Stimulated activated CD4-positive, alpha-beta T cell treated with anti-CD3 and anti-CD28 coated beads, Interleukin-1b, Interleukin-23, amount 100 ng/mL, for 24 hours (primary cell): ENCODE measurements around the gene SUMF1.
A peak's percentile ranks its signal among the peaks of the same experiment; 100 is the strongest.

Experiments used
- DNase-seq, 4 experiments: peaks; one replicate each; pipeline ENCODE4 v3.0.0-alpha.2; 2020; ENCODE audit warnings: low read depth in 4 of 4, low spot score in 1 of 4

Gene SUMF1

DNA sequence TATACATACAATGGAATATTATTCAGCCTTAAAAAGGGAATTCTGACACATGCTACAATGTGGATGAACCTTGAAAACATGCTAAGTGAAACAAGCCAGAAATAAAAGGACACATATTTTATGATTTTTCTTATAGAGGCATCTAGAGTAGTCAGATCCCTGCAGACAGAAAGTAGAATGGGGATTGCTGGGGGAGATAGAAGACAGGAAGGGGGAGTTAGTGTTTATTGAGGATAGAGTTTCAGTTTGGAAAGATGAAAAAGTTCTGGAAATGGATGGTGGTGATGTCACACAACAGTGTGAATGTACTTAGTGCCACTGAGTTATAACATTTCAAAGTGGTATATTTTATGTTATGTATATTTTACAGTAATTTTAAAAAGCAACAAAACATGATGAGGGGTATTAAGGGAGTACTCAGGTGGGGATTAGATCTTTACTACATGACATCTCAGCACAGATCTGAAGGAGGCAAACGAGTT is 30.8 kb upstream of the SUMF1 start:
- no peak for DNase-seq

DNA sequence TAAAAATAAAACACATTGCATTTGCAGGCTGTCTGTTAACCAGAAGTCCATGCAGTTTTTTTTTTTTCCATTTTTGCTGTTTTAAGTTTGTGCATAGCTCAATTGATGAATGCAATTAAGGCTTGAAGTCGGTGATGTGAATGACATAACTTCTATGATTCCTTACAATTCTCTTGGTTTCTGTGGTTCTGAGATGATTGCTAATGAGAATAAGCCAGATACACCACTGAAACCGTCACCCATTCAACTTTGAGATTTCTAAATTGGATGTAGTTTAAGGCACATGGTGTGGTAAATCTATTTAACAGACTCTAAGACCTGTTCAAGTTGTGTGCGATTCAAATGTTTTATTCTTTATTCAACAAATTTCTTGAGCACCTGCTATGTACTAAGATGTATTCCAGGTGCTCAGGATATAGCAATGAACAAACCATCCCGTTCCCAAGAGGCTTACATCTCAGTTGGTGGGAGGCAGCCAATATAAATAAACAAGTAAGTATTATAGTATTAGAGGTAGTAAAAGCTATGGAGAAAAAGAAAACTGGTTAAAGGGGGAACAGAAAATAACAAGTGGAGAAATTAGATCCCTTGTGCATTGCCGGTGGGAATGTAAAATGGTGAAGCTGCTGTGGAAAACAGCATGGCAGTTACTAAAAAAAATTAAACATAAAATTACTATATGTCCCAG is 30.1 kb upstream of the SUMF1 start:
- DNase-seq: no peak

DNA sequence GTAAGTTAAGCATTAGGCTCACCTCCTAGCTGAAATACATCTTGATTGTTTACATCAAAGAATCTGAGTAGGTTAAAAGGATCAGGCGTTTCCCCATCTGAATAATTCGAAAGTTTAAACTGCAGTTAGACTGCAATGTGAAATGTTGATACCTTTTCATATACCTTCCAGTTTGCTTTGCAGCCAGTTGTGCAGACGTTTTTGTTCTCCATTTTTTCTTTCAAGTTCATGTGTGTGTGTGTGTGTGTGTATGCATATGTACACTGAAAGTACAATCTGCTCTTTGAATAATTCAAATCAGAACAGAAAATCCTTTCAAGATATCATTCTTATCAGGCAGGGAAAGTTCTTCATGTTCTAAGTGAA is 29.0 kb upstream of the SUMF1 start:
- no peak for DNase-seq

DNA sequence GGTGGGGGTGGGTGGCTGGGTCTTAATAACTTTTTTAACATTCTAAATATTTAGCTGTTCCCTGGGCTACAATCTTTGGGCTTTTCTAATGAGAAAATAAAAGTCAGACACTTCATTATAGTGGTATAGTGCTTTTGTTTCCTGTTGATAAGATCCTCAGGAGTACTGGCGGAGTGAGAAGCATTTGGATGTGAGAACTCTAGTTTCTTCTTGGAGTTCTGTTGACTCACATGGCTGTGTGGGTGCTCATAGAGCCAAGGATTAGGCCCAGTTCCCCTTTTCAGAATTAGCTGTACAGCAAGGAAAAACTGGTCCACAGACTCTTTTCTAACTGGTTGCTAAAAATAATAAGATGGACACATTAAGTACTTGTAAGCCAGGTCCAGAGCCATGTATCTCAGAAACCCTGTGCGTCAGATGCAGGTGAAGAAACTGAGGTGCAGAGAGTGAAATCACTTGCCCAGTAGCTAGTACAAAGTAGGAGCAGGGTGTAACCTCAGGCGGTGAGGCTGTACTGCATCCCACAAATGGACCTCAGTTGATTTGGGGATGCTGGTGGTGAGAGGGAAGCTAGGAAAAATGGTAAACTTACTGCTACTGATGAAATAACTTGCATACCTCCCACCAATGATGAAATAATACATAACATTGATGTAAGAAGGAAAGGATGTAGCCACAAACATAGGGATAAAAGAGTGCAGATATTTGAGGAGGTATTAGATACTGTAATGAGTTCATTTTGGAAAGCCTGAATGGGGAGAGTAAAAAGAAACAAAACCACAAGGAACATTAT is 28.4 kb upstream of the SUMF1 start:
- no peak for DNase-seq

DNA sequence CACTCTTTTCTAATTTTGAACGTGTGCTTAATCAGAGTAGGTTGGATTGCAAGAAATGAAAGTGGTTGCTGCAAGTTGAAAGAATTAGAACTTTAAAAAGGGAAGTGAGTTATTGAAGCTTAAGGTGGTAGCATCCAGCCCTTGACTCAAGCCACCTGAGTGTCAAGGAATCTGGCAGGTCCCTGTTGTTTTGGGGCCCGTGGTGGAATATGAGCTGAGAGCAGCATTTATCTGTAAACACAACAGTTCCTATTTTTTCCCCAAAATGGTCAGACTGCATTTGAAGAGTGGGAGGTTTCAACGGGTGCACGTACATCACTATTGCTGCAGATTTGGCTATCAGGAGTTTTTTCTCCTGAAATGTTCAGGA is 27.8 kb upstream of the SUMF1 start:
- DNase-seq: no peak

DNA sequence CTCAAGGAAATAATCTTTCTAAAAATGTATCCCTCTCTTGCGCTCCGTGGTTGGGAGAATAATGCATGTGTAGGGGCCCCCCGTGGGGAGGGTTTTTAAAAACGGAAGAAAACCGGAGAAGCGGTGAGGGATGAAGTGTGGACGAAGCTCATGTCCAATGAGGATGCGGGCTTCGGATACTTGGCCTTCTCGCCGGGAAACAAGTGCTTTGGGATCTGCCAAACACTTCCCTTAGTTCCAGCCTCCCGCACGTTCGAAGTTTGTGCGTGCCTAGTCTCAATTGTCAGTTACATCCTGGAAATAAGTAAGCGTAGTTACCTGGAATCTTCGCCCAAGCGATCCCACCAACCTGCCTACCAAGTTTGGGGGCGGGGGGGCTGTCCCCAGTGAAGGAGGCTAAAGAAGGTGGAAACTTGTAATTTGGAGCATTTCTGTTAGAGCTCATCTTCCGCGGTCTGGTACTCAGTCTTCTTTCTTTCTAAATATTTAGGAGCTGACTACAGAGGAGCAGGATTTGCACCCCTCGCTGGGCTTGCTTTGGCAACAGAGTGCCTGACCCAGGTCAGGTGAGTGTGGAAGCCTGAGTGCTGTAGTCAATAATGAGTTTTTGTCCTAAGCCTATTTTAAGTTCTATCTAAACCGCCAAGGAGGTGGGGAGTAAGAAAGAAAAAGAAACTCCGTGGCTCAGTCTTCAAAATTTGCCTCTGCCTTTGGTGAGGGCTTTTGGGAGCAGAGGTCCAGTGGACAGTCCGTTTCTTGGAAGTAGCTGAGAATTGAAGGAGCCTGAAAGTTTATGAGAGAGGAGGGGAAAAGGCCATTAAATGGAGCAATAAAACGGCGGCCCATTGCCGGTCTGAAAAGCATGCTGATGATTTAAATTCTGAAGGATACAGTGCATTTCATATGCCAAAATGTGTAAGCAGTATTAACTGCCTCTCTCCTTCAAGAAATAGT is 27.1 kb upstream of the SUMF1 start:
- DNase-seq: no peak

DNA sequence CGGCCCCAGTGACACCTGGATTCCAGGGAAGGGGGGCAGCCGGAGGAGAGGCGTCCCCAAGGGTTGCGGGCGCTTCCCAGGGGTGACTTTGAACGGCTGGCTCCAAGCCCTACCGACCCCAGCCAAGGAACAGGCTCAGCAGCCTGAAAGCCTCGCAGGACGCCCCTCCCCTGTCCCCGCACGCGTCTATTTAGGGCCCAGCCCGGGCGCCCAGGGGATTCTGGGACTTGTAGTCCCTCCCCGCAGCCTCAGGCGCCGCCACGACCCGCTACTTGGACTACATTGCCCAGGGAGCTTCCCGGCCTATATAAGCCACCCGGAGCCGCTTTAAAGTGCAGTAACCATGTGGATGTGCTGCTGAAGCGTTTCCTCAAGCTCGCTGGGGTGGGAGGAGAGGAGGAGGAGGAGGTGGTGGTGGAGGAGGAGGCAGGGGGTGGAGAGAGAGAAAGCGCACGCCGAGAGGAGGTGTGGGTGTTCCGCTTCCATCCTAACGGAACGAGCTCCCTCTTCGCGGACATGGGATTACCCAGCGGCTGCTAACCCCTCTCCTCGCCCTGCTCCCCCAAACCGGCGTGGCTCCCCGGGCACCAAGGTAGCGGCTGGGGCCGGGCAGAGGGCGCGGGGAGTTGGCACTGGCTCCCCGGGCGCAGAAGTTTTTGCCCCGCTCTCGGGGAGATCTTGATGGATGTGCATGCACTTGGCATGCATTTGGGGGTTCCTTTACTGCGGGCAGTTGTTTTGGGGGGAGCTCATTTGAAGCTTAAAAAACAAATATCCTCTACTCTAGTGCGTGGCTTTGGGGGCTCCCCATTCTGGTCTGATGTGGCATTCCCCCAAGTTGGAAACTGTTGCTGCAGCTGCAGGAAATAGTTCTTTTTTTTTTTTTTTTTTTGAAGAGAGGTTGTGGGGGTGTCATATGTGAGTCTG is 26.2 kb upstream of the SUMF1 start, which contains the start of gene ITPR1:
ITPR1 (plus strand) TSS at position 335 of the 927 bp plus-strand sequence. CDS start 23,144 bp downstream, outside the sequence.
- DNase-seq: peak; percentile 93 to 99 (median 97)

DNA sequence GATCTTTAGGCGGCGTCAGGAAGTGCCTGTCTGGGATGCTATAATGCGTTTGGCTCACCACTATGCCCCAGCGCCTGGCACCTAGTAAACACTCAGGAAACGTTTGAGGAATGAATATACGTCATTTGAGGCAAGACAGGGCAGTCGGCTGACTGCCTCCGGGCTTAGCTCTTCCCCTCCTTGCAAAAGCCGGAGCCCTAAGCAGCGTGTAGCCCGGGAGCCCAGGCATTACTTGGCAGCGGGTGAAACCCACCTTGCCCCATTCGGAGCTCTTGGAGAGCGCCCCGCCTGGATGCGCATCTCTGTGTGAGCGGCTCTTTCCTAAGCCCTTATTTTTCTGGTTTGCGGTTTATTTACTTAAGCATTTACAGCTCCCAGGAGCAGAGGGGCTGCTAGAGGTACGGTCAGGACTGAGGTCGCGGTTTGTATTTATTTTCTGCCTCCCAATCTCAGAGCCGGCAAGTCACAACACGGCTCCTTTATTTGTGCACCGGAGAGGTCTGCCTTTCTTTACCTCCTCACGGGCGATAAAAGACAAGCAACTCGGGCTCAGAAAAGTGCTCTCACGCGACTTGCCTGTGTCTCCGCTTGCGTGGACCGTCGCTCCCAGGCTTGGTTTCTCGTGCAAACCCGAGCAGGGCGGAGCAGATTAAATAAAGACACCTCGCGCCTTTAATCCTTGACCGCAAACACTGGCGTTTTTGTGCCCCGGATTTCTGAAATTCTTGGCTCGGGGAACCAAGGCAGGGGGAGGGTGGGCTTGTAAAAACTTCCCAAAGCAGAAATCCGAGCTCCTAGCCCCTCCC is 25.3 kb upstream of the SUMF1 start:
- peak in 1 of 4 experiments; percentile 23 for DNase-seq

DNA sequence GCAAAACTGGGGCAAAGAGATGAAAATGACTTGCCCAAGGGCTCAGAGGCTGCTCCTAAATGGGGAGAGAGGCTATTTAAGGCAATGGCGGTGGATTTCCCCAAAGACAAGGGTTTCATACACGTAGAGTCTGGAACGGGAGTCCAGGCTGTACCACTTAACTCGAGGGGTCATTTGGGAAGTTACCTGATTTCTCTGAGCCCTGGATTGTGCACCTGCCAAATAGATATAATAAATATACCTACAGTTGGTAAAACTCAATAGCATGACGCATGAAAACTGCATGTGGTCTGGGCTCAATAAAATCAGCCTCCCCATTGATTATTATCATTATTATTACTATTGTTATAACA is 24.8 kb upstream of the SUMF1 start:
- no peak for DNase-seq

DNA sequence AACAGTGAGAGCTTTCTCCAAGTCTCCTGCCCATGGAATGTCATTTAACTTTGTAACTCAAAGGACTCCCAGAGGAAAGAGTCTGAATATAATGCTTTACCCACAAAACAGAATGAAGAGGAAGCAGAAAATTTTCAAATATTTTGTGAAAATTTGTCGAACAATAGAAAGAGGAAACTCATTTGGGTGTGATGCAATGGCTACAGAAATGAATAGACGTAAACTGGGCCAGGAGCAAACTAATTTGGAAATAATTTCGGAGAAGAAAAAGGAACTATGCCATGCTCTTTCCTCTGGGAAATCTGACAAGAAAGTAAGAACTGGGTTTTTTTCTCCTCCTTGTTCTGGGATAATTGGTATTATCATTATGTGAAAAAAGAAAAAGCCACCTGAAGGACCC is 11.2 kb upstream of the SUMF1 start:
- no peak for DNase-seq

DNA sequence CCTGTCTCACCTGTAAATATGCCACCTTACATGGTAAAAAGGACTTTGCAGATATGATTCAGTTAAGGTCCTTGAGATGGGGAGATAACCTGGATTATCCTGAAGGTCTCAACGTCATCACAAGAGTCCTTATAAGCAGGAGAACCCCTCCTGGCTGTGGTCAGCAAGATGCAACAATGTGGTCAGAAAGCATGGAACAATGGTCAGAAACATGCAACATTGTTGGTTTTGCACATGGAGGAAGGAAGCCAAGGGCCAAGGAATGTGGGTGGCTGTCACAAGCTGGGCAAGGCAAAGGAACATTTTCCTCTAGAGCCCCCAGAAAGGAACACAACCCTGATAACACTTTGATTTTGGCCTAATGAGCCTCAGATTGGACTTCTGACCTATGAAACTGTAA is 9.4 kb upstream of the SUMF1 start:
- DNase-seq: no peak

DNA sequence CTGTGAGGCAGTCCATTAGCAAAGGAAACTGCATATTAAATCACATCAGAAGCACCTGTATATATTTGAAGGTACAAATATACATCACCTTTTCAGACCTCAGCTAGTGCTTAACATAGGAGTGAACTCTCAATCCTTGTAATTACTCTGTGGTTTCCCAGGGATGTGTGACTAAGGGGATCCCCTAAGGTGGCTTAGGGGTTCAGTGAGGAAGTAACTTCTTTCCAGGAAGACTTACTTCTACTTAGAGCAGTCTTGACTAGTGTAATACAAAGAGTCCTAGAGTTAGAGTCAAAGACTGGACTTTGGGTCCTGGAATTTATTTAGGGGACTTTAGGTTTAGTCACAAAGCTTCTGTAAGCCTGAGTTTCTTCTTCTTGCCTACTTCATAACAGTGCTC is 8.7 kb upstream of the SUMF1 start:
- DNase-seq: no peak

DNA sequence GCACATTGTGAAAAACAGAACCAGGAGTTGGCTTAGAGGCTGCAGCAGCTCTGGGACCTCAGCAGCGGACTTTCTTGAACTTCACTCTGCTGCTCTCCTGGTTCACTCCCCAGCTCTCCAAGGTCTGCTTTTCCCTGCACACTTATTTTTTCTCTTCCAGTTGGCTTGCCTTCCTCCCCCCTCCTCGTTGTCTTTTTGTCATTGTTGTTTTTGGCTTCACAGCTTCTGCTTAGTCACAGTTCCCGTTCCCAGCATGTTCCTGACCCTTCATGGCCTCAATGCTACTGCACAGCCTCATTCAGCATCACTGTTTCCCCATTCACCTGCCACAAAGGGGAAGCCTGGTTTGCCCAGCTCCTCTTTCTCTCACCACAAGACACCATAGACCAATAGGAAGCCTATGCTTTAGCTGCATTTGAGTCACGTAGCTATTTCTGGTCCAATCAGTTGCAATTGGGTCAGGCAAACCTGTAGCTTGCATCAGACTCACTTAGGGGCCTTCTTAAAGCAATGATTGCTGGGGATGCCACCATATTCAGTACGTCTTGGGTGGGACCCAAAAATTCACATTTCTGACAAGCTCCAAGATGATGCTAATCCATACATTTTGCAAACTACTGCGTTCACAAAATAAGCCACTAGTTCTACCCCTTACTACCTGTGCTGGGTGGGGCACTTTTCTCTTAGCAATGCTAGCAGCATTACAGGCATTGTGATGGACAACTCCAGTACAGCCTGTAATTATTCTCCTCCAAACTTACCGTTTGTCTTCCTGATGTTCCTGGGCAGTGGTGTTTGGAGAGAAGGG is 7.8 kb upstream of the SUMF1 start:
- peak in 1 of 4 experiments; percentile 28 for DNase-seq

DNA sequence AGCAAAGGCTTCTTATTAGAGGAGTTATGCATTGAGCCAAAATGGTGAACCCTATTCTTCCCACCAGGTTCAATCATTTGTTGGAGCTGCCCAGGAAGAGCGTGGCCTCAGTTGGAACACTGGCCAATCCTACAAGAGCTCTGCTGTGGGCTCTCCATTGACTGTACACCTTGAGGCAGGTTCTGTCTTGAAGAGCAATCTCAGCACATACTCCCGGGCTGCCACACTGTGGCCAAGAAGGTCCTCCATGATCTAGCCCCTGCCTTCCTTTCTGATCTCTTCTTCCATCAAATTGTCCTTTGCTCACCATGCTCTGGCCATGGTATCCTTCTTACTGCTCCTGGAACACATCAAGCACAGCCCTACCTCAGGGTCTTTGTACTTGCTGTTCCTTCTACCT is 5.7 kb upstream of the SUMF1 start:
- no peak for DNase-seq

DNA sequence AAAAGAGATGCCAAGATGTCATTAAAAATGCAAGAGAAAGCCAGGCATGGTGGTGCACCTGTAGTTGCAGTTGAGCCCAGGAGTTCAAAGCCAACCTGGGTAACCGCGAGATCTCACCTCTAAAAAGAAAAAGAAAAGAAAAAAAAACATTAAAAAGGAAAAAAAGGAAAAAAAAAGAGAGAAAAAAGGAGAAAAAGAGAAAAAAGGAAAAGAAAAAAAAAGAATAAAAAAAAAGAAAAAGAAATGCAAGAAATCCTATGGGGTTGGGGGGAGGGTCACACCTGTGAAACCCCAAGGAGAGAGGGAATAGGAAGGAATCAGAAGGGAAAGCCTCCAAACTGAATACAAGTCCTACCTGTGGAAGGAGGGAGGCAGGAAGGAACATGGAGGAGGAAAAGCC is 5.2 kb upstream of the SUMF1 start:
- DNase-seq: no peak

DNA sequence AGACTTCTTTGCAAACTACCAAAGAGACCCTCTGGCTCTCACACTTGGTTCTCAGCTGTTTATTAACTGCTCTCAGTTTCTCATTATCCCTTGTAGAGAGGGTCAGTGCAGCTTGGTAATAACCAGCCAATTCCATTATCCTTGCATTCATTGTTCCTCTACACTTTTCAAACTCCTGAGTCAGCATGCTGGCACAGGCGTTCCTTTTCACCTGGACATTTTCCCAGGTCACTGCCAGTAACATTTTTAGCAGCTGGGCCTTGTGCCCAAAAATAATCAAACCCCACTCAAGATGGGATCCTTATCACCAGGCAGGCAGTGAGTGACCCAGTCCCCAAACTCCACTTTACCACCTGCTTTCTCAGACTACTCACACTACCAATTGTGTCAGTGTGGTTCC is 4.8 kb upstream of the SUMF1 start:
- no peak for DNase-seq

DNA sequence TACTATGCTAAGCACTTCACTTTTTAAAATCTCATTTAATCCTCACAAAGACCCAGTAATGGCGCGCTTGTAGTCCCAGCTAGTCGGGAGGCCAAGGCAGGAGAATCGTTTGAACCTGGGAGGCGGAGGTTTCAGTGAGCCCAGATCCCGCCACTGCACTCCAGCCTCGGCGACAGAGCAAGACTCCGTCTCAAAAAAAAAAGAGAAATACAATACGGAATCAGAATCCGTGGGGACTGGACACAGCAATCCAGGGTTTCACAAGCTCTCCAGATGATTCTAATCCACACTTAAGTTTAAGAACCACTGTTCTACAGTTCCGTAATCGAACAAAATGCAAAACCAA is 426 bp upstream of the SUMF1 start:
- DNase-seq: no peak

DNA sequence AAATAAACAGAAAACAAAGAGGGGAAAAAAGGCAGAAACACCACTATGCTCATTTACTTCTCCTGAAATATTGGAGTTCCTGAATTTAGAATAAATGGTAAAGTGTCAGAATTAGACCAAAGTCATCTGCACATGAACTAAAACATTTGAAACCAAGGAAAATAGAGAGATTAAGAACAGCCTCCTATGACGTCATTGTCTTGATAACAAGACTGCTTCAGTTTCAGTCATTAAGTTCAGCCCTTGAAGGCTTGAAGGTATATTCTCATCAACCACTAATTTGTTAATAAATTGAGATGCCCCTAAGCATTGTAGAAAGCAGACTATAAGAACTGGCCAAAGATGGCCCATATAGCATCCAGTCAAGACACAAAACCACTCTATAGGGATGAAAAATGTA is 2.5 kb downstream of the SUMF1 start:
- no peak for DNase-seq
